Left renal cortex interstitium (tissue), 4 donors: ENCODE measurements around the gene GPR137B. TPM values are rescaled to one million over a fixed set of nuclear protein-coding genes. Genes with fewer than 3 reads are reported as not detected.

Experiments used
- DNase-seq, 4 donors: peaks; one replicate each; pipeline ENCODE4 v3.0.0-alpha.2; 2013; ENCODE audit warnings: low read depth in 4 of 4, low spot score in 2 of 4, missing footprints in 1 of 4
- polyA plus RNA-seq, 4 donors: library from polyadenylated mRNA; unstranded; fragments of 120-200 nt; gene quantifications; one replicate each; pipeline ENCODE4 v1.2.1, GENCODE V29; 2013; ENCODE audit not compliant: insufficient read length in 4 of 4

The GPR137B gene
- polyA plus RNA-seq, 4 donors: 26.7 to 43.7 (median 36.4) TPM

DNA sequence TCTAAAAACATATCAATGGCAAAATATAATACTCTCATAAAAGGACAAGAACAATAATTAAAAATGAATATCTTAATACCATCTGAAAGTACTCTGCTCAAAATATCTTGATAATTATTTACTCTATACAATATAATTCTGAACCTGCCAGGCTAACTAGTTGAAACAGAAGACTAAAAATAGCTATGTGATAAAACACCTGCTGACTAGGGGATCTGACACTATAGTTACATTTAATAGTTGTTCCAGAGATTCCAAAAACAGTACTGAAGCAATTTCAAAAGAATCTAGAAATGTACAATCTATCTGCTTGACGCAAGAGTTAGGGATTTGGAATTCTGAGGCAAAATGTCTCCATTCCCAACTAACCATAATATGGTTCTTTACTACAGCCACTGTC lies 109.2 kb downstream of the GPR137B start:
- DNase-seq: no peak

DNA sequence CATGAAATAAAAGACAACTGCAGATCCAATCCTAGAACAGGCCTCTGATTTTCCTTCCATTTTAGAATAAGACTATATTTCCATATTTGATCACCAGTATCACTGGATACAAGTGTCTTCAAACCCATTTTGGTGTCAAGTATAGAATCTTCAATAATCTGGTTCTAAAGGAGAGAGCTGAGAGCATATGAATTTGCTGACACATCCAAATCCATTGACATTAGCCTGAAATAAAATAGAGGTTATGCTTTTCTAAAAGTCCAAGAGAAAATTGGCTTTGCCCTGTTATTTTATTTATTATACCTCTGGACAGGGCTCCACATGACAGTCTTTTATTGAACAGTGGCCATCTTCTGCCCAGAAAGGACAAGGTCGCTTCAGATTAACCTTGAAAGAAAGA lies 110.8 kb downstream of the GPR137B start:
- DNase-seq: no peak

DNA sequence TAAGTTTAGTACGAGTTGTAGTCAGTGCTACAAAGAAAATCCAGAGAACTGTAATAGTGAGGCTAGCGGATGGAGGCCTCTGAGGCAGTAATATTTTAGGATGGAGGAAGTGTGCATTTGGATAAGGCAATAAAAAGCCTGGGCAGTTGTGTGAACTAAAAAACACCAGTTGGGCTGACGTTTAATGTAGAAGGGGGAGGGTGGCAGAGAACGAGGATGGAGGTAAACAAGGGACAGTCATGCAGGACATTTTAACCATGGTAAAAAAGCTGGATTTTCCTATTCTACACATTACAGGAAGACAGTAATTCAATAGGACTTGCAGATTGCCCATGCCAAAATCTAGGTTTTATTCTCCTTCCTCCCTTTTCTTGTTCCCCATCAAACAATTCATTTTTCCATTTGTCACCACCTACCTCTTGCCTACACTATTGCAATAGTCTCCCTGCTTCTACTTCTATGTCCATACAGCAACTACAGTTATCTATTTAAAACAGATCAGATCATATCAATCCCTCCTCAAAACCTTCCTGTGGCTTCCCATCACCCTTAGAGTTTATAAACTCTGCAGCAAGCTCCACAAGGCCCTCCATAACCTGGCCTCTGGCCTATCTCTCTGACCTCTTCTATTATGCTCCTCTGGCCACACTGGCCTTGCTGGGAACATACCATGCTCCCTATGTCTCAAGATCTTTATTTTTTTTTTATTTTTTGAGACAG lies 111.7 kb downstream of the GPR137B start:
- DNase-seq: no peak

DNA sequence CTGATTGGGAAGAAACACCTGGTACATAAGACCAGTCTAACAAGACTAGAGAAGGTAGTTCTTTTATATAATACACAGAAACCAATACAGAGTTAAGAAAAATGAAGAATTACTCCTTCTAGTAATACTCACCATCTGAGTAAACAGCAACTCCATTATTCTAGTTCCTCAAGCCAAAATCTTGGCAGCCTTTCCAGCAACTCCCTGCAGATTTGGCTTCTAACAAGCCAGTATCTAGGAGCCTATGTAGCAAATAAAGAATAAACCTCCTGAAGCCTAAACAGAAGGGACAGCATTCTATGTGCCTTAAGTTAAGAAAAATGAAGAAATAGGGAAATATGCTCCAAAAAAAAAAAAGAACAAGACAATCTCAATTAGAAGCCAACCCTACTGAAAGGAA lies 114.9 kb downstream of the GPR137B start:
- DNase-seq: no peak

DNA sequence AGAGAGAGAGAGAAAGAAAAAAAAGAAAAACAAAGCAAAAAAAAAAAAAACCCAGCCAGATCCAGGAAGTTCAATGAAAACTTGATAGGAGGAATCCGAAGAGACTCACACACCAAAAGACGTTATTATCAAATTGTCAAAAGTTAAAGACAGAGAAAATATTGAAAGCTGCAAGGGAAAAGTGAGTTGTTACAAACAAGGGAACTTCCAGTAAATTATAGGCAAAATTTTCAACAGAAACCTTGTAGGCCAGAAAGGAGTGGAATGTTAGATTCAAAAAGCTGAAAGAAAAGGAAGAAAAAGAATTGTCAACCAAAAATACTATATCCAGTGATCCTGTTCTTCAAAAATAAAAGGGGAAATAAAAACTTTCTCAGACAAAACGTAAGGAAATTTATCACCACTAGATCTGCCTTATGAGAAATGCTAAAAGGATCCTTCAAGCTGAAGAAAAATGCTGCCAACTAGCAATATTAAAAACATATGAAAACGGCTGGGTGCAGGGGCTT lies 115.8 kb downstream of the GPR137B start:
- no peak for DNase-seq

Other genes with a start within 250 kb of the GPR137B start
- gene NID1, start 77.4 kb upstream of the GPR137B start, polyA plus RNA-seq: 100 to 1,000 TPM; 166 to 197 (median 176) TPM
- gene ERO1B, start 139.4 kb downstream of the GPR137B start, polyA plus RNA-seq: 10 to 100 TPM; 10.3 to 15.2 (median 12.7) TPM